ENCODE results near the gene ARHGAP40. TPM values are rescaled to one million over a fixed set of nuclear protein-coding genes. Genes with fewer than 3 reads are reported as not detected.

Gene ARHGAP40
- total RNA-seq, 1 donor, result not detected

DNA sequence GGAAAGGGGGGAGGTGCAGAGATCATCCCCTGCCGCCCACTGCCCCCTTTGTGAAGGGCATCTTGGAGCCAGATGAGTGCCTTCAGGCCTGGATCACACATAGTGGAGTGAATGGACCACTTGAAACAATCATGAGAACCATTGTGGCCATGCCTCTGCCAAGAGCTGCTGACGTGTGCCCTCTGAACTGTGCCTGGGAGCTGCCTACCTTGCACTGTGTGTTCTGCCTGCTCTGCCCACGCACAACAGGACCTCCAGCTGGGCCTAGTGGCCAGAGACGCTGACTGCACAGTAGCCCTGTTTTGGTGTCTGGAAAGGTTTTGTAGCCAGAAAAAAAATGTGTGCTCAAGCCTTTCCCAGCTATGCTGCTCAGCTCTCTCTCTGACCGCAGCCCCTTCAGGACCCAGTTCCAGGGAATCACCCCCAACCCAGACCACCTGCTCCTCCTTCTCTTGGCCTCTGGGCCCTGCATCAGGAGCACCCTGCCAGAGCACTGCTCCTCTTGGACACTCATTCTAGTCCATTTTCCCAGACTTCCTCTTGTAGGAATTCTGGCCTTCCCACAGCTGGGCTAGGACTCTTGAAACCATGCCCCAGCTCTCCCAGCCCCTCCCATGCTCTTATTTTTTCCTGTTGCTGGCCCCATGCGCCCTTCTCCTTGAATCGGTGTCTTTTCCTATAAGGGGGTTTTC lies 22.2 kb upstream of the ARHGAP40 start:
- no peak for DNase-seq (ENCODE audit: low read depth)
- TF ChIP-seq, protein P1, sequence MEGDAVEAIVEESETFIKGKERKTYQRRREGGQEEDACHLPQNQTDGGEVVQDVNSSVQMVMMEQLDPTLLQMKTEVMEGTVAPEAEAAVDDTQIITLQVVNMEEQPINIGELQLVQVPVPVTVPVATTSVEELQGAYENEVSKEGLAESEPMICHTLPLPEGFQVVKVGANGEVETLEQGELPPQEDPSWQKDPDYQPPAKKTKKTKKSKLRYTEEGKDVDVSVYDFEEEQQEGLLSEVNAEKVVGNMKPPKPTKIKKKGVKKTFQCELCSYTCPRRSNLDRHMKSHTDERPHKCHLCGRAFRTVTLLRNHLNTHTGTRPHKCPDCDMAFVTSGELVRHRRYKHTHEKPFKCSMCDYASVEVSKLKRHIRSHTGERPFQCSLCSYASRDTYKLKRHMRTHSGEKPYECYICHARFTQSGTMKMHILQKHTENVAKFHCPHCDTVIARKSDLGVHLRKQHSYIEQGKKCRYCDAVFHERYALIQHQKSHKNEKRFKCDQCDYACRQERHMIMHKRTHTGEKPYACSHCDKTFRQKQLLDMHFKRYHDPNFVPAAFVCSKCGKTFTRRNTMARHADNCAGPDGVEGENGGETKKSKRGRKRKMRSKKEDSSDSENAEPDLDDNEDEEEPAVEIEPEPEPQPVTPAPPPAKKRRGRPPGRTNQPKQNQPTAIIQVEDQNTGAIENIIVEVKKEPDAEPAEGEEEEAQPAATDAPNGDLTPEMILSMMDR (IDR thresholded peaks at IDR 0.05; ENCODE audit: insufficient read depth, low read depth, low read length), result no peak

GRCh38 chr20:38579921-38580320 lies 21.7 kb upstream of the ARHGAP40 start:
- no peak overlapping the region for H3K4me3 ChIP-seq (ENCODE audit: low read depth, low read length)
- TF ChIP-seq, protein P1 (IDR thresholded peaks at IDR 0.05; ENCODE audit: insufficient read depth, low read depth, low read length), result no peak

More for the DNA sequence above, 22.2 kb upstream of the ARHGAP40 start:
- no peak overlapping the region for H3K4me3 ChIP-seq (ENCODE audit: low read depth, low read length)

DNA sequence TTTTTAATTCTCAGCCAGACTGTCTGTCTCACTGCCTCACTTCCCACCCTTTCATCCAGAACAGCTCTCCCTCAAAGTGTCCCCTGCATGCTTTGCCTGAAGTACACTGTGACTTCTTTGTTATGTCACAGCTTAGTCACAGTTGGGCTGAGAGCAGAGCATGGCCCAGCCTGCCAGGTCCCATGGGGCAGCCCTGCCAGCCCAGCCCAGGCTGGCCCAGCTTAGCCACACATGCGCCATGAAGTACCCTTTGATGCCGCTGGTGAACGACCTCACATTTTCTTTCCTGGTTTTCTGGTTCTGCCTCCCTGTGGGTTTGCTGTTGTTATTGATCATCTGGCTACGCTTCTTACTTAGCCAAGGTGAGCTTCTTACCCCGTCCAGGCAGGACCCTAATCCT lies 20.6 kb upstream of the ARHGAP40 start, which contains the start of gene ADIG:
Gene ADIG, plus strand, starts transcription at position 185 of the 400 bp plus-strand sequence. Its CDS starts 54 bp downstream, at position 239.
- TF ChIP-seq, protein P1 (IDR thresholded peaks at IDR 0.05; ENCODE audit: insufficient read depth, low read depth, low read length), result no peak
- no peak within 1 kb of the TSS for H3K4me3 ChIP-seq (ENCODE audit: low read depth, low read length)
- no peak for DNase-seq (ENCODE audit: low read depth)

More at GRCh38 chr20:38579921-38580320, 21.7 kb upstream of the ARHGAP40 start:
- DNase-seq (ENCODE audit: low read depth), result no peak

DNA sequence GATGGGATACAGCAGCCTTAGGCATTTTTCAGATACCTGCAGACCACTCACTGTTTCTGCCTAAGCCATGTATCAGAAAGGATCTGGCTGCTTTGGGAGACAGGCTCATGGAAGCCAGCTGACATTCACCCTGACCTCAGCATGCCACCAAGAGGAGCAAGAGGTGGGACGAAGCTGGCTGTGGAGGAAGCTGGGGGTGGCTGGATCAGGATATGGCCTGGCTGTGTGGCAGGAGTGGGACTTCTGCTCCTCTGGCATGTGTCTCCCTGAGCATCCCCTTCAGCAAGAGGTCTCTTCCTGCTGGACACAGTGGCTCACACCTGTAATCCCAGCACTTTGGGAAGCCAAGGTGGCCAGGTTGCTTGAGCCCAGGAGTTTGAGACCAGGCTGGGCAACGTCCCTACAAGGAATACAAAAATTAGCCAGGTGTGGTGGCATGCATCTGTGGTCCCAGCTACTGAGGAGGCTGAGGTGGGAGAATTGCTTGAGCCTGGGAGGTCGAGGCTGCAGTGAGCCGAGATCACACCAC lies 19.7 kb upstream of the ARHGAP40 start:
- no peak for DNase-seq (ENCODE audit: low read depth)
- no peak overlapping the region for H3K4me3 ChIP-seq (ENCODE audit: low read depth, low read length)
- TF ChIP-seq, protein P1 (IDR thresholded peaks at IDR 0.05; ENCODE audit: insufficient read depth, low read depth, low read length), result no peak

DNA sequence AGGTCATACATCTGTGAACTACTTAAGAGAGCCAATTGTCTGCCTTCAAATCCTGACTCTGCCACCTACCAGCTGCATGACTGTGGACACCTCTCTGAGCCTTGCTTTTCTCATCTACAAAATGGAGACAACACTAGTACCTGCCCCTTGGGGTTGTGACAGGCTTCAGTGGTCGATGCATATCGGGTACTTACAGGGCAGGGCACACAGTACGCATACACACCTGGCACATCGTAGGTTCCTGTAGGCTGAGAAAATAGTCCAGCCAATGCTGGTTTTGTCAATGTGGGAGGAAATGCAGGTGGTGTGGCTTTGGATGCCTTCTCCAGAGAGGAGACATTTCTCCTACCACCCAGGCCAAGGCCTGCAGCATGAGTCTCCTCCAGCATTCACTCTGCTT lies 18.3 kb upstream of the ARHGAP40 start:
- no peak overlapping the region for H3K4me3 ChIP-seq (ENCODE audit: low read depth, low read length)

DNA sequence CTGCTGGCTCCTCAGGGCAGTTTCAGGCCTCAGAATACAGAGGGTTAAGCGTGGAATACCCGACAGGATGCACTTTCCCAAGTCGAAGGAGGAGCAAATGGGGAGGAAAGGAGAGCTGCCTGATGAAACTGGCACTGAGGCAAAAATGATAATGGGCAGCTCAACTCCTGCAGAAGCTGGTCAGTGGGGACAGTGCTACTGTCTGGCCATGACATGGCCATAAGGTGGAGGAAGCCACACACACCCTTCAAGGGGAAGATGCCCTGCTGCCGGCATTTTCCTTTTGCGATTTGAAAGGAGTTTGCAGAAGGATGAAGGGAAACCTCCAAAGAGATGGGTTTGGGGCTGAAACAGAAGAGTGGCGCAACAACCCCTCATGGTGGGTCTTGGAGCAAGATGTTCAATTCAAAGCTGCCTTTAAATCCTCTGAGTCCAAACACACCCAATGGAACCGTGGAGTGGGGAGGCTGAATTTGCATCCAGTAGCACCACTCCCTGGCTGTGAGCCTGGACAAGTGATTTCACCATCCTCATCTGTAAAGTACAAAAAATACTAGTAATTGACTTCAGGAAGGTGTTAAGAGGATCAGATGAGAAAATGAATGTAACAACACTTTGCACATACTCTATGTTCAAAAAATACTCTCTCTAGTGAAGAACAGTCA lies 17.4 kb upstream of the ARHGAP40 start:
- H3K4me3 ChIP-seq (ENCODE audit: low read depth, low read length), result no peak overlapping the region
- DNase-seq (ENCODE audit: low read depth), result no peak
- TF ChIP-seq, protein P1 (IDR thresholded peaks at IDR 0.05; ENCODE audit: insufficient read depth, low read depth, low read length), result no peak

More for the DNA sequence above, 18.3 kb upstream of the ARHGAP40 start:
- DNase-seq (ENCODE audit: low read depth), result no peak
- TF ChIP-seq, protein P1 (IDR thresholded peaks at IDR 0.05; ENCODE audit: insufficient read depth, low read depth, low read length), result no peak
